ENCODE data around the gene LRPPRC. TPM values are rescaled to one million over a fixed set of nuclear protein-coding genes. Genes with fewer than 3 reads are reported as not detected.

The LRPPRC gene
- total RNA-seq, 1 donor from 2014 or later = 150 TPM

DNA sequence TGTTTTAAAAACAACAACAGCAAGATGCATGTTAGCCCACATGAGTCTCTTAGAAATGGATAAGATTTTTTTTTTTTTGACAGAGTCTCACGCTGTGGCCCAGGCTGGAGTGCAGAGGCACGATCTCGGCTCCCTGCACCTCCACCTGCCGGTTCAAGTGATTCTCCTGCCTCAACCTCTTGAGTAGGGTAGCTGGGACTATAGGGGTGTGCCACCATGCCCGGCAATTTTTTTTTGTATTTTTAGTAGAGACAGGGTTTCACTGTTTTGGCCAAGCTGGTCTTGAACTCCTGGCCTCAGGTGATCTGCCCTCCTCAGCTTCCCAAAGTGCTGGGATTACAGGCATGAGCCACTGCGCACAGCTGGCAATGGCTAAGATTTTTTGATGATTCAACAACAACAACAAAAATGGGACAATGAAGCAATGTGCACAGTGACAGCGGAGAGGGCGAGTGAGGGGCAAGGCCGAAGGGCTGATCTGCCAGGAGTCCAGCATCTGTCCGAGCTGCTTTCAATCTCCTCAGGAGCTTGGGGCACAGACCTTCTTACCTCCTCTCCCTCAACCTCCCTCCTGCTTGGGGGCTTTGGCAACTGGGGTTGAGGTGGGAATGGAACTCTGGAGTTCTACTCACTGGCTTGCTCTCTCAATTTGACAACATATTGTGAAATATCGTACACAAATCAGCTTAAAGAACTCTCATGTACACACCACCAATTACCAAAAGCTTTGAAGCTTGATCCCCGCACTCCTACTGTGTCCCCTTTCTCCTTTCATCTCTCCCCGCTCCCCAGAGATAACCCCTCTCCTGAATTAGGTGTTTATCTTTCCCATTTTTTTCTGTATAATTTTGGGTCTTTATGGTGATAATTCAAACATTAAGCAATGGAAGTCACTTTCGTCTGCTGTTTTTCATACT is 153.6 kb downstream of the LRPPRC start:
- no peak for DNase-seq (ENCODE audit: low spot score)

DNA sequence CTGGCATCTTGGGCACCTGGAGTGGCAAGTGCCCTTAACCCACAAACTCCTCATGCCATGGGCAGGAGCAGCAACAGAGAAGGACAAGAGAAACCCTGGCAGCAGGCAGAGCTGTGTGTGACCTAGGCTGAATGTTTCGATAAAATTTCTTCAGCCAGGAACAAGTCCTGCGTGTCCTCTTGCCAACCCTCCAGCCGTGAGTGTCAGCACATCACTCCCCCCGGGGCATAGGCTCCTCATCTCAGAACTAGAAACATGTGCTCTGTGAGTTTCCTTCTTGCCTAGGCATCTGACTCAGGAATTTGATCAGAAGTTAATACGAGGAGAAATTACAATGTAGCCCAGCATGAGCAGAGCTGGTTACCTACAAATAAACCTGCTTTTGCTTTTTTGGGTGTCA is 154.8 kb downstream of the LRPPRC start:
- no peak for DNase-seq (ENCODE audit: low spot score)
- Mint-ChIP-seq H3K4me3 (no peak overlapping the region), H3K36me3 (ENCODE audit: low read depth) (no peaks in the 10 kb centered on the region), H3K9me3 (no peaks in the 10 kb centered on the region), H3K27ac (no peak overlapping the region), H3K27me3 (ENCODE audit: insufficient read depth) (peaks cover 4% of the 10 kb centered on the region), H3K4me1 (ENCODE audit: low read depth) (no peaks in the 10 kb centered on the region)
- intact Hi-C loops (cut with micrococcal nuclease) = no loop called here

More for the DNA sequence above, 153.6 kb downstream of the LRPPRC start:
- H3K9me3 Mint-ChIP-seq = no peaks in the 10 kb centered on the region
- no peaks in the 10 kb centered on the region for H3K4me1 Mint-ChIP-seq (ENCODE audit: low read depth)
- H3K4me3 Mint-ChIP-seq = no peak overlapping the region
- no peak overlapping the region for H3K27ac Mint-ChIP-seq
- intact Hi-C loops (cut with micrococcal nuclease) = no loop called here
- H3K27me3 Mint-ChIP-seq (ENCODE audit: insufficient read depth) = peaks cover 4% of the 10 kb centered on the region
- no peaks in the 10 kb centered on the region for H3K36me3 Mint-ChIP-seq (ENCODE audit: low read depth)

DNA sequence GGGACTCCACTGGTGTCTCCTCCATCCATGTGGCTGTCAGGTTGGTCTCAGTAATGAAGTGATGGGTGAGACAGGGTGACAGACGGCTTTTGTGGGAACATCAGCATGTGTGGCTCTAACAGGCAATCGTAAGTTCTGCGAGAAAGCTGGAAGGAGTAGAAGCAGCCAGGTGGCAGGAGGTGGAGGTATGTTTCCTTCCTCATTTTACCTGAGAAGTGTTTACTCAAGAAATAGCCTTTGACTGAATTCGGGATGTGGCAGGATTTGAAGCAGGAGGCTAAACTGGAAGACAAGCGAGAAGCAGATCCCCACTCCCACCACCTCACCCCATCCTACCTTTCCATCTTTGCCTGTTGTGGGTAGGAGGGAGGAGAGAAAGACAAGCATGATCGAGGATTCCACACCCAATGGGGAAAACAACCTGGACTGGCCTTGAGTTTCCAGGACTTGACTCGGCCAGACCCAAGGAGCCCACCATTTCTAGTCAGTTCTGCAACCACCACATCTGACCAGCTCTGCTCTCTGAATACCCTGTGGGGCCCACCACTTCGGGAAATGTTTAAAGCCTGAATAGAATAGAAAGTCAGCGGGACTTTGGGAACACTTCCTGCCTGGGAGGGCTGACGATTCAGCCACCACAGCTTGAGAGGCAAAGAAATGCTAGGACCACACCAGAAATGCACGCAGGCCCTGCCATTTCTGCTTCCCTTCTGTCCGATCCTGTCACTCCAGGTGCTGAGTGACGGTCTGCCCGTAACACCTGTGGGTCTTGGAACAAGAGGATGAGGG is 155.8 kb downstream of the LRPPRC start:
- no peak for DNase-seq (ENCODE audit: low spot score)
- Mint-ChIP-seq H3K9me3 (no peaks in the 10 kb centered on the region), H3K4me1 (ENCODE audit: low read depth) (no peaks in the 10 kb centered on the region), H3K27ac (no peak overlapping the region), H3K27me3 (ENCODE audit: insufficient read depth) (peaks cover 4% of the 10 kb centered on the region), H3K36me3 (ENCODE audit: low read depth) (no peaks in the 10 kb centered on the region), H3K4me3 (no peak overlapping the region)
- intact Hi-C loops (cut with micrococcal nuclease) = no loop called here

DNA sequence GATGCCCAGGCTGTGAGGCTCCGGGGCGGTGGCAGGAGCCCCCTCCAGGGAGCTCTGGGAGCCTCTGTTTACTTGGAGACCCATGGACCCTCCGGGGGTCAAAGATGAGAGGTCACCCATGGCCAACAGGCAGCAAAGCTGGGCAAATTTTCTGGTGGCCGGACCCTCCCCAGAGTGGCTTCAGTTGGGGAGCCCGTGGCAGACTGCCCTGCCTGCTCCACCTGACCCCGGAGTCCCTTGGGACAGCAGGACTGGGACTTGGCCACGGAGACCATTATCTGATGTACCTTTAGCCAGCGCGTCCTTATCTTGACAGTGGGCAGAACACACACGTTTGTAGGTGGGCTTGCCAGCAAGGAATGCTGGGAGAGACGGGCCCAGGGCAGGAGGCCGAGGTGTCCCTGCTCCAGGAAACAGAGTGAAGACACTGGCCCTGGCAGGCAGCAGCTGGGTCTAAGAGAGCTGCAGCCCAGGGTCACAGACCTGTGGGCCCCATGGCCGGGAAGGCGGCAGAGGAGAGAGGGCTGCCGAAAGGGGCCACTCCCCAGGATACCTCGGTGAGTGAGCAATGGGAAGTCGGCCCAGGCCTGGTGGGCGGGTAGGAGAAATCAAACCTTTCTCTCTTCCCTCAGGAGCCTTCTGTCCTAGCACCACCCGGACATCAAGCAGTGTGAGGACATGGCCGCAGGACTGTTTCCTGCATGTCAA is 157.1 kb downstream of the LRPPRC start, which contains the start of the genes ABCG5 and ABCG8:
ABCG5 (minus strand) TSS at position 280 of the 708 bp plus-strand sequence; CDS start at position 120, 160 bp downstream.
ABCG8 (plus strand) TSS at position 412 of the 708 bp plus-strand sequence; CDS start at position 495, 83 bp downstream.
- intact Hi-C loops (cut with micrococcal nuclease) = no loop called here
- Mint-ChIP-seq H3K36me3 (ENCODE audit: low read depth) (no peaks in the 10 kb centered on the region), H3K27me3 (ENCODE audit: insufficient read depth) (peaks cover 3% of the 10 kb centered on the region), H3K9me3 (no peaks in the 10 kb centered on the region), H3K27ac (no peak within 1 kb of the TSS), H3K4me1 (ENCODE audit: low read depth) (no peaks in the 10 kb centered on the region), H3K4me3 (no peak within 1 kb of the TSS)
- no peak for DNase-seq (ENCODE audit: low spot score)

DNA sequence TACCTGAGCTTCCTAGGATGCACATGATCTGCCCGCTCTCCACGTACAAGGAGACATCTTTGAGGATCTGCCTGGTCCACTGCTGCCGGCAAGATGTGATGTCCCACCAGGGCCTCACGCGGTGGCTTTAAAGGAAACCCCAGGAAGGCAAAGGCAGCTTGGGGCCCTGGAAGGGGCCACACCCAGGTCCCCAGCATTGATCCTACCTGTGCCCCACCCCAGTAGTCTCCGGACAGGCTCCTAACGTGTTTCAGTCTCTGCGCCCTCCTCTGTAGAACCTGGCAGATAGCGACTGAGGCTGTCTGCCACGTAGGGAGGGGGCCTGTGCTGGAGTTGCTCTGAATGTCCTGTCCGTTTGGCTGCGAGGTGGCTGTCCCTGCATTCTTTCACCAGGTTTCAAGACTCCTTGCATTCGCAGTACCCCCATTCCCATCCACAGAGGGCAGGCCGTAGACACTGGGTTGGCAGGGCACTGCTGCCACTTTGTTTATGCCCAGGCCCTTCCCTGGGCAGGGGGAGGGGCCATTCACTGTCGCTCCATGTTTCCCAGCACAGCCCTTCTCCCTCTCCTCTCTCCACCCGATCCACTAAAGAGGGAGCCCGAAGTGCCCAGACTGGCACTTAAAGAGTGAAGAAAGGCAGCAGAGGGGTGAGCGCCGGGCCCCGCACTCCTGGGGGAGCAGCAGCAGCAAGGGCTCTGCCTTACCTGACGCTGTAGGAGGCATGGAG is 157.8 kb downstream of the LRPPRC start:
- Mint-ChIP-seq H3K36me3 (ENCODE audit: low read depth) (no peaks in the 10 kb centered on the region), H3K4me3 (no peak overlapping the region), H3K9me3 (no peaks in the 10 kb centered on the region), H3K4me1 (ENCODE audit: low read depth) (no peaks in the 10 kb centered on the region), H3K27ac (no peak overlapping the region), H3K27me3 (ENCODE audit: insufficient read depth) (peaks cover 6% of the 10 kb centered on the region)
- intact Hi-C loops (cut with micrococcal nuclease) = no loop called here
- no peak for DNase-seq (ENCODE audit: low spot score)

DNA sequence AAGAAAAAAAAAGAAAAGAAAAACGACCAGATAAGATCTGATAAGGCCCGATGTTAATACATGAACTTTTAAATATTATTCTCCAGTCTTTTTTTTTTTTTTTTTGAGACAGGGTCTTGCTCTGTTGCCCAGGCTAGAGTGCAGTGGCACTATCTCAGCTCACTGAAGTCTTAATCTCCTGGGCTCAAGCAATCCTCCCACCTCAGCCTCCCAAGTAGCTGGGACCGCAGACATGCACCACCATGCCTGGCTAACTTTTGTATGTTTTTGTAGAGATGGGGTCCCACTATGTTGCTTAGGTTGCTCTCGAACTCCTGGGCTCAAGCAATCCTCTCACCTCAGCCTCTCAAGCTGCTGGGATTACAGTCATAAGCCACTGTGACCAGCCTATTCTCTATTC is 158.8 kb downstream of the LRPPRC start:
- Mint-ChIP-seq H3K27me3 (ENCODE audit: insufficient read depth) (peaks cover 6% of the 10 kb centered on the region), H3K9me3 (no peaks in the 10 kb centered on the region), H3K36me3 (ENCODE audit: low read depth) (no peaks in the 10 kb centered on the region), H3K4me1 (ENCODE audit: low read depth) (no peaks in the 10 kb centered on the region), H3K27ac (no peak overlapping the region), H3K4me3 (no peak overlapping the region)
- intact Hi-C loops (cut with micrococcal nuclease) = no loop called here
- DNase-seq (ENCODE audit: low spot score) = no peak

Other genes starting within 250 kb of the LRPPRC start
- gene DYNC2LI1, start 221.9 kb downstream of the LRPPRC start, total RNA-seq = 6.2 and 6.6 TPM in 2 replicates
- not detected in 2 replicates for gene ABCG5, start 157.2 kb downstream of the LRPPRC start, total RNA-seq
- 0.13 TPM in 1 of 2 replicates, not detected in the other for gene ABCG8, start 157.0 kb downstream of the LRPPRC start, total RNA-seq
- gene PPM1B, start 172.9 kb upstream of the LRPPRC start, total RNA-seq = 41.5 and 42.2 TPM in 2 replicates